Urinary bladder (tissue), 4 donors: ENCODE results near the gene SEC14L6. TPM values are rescaled to one million over a fixed set of nuclear protein-coding genes. Genes with fewer than 3 reads are reported as not detected.
"Not testable (repeated sequence)": the region's sequence is repeated elsewhere in the genome, so short reads cannot be mapped to it uniquely, and the experiment has no call there.

Source experiments
- DNase-seq: peaks from one replicate; pipeline ENCODE4 v3.0.0-alpha.2; 2015; ENCODE audit errors: extremely low spot score
- H3K27ac ChIP-seq: one replicate; pipeline ENCODE4 v1.5.1; 2013; ENCODE audit warnings: low read depth, mild to moderate bottlenecking, moderate library complexity
- H3K36me3 ChIP-seq: one replicate; pipeline ENCODE4 v1.6.1; 2013; ENCODE audit warnings: mild to moderate bottlenecking, moderate library complexity; ENCODE audit not compliant: insufficient read depth
- H3K4me1 ChIP-seq: one replicate; pipeline ENCODE4 v1.6.1; 2013; ENCODE audit warnings: mild to moderate bottlenecking, moderate library complexity; ENCODE audit not compliant: insufficient read depth
- H3K4me3 ChIP-seq: one replicate; pipeline ENCODE4 v1.5.1; 2013; ENCODE audit warnings: low read depth, low read length
- WGBS: extraction: QIAGEN DNeasy Blood & Tissue Kit; methylation state at CpG from one replicate; pipeline ENCODE4 v1.1.7; 2013; 5-methylcytosine and 5-hydroxymethylcytosine counted together
- polyA plus RNA-seq: library from polyadenylated mRNA; stranded (reverse); fragments of 200-250 nt; gene quantifications from one replicate; pipeline ENCODE4 v1.2.3, GENCODE V29; 2013
- total RNA-seq: library from RNA; depleted of rRNA; stranded (reverse); fragments of >200 nt; gene quantifications from one replicate; pipeline ENCODE4 v1.2.3, GENCODE V29; 2014
- donor health status: healthy with polysubstance abuse.
- donor health status: healthy.

Gene SEC14L6
- total and polyA plus RNA-seq, 2 donors, result 0.11 to 1.2 TPM

GRCh38 chr22:30561402-30562189 is 15.1 kb upstream of the SEC14L6 start:
- no peaks in the 10 kb centered on the region for H3K36me3 ChIP-seq
- no peak for DNase-seq
- no peak overlapping the region for H3K4me3 ChIP-seq
- WGBS, result 53% methylated on average over 10 of the region's 10 CpGs
- no peaks in the 10 kb centered on the region for H3K4me1 ChIP-seq
- no peak overlapping the region for H3K27ac ChIP-seq

- not testable (repeated sequence) for H3K36me3 ChIP-seq, H3K27ac ChIP-seq, DNase-seq, H3K4me1 ChIP-seq, H3K4me3 ChIP-seq
- 81% methylated on average over 11 of the region's 11 CpGs for WGBS
Measured at GRCh38 chr22:30560643-30561202, 14.2 kb upstream of the SEC14L6 start.

- Histone ChIP-seq H3K27ac (no peak overlapping the region), H3K36me3 (no peaks in the 10 kb centered on the region), H3K4me1 (no peaks in the 10 kb centered on the region), H3K4me3 (no peak overlapping the region)
- DNase-seq, result no peak
- 74% methylated on average over 6 of the region's 6 CpGs for WGBS
Measured at GRCh38 chr22:30559889-30560288, 13.3 kb upstream of the SEC14L6 start.

- WGBS, result 76% methylated on average over 8 of the region's 8 CpGs
- DNase-seq, result no peak
- H3K27ac ChIP-seq, result no peak overlapping the region
- H3K36me3 ChIP-seq, result no peaks in the 10 kb centered on the region
- no peak overlapping the region for H3K4me3 ChIP-seq
- H3K4me1 ChIP-seq, result no peaks in the 10 kb centered on the region
Measured at GRCh38 chr22:30557243-30557642, 10.7 kb upstream of the SEC14L6 start.

GRCh38 chr22:30556388-30556787 is 9.8 kb upstream of the SEC14L6 start:
- WGBS, result 68% methylated on average over 6 of the region's 6 CpGs
- H3K27ac ChIP-seq, result no peak overlapping the region
- H3K36me3 ChIP-seq, result no peaks in the 10 kb centered on the region
- DNase-seq, result no peak
- no peak overlapping the region for H3K4me3 ChIP-seq
- no peaks in the 10 kb centered on the region for H3K4me1 ChIP-seq

GRCh38 chr22:30555282-30556210 is 9.0 kb upstream of the SEC14L6 start:
- Histone ChIP-seq H3K4me3 (no peak overlapping the region), H3K36me3 (no peaks in the 10 kb centered on the region), H3K27ac (no peak overlapping the region), H3K4me1 (no peaks in the 10 kb centered on the region)
- DNase-seq, result no peak
- 94% methylated on average over 73 of the region's 73 CpGs for WGBS

GRCh38 chr22:30553971-30554370 is 7.4 kb upstream of the SEC14L6 start:
- Histone ChIP-seq H3K4me3 (no peak overlapping the region), H3K27ac (no peak overlapping the region), H3K4me1 (no peaks in the 10 kb centered on the region), H3K36me3 (no peaks in the 10 kb centered on the region)
- WGBS, result 79% methylated on average over 7 of the region's 7 CpGs
- no peak for DNase-seq

- DNase-seq, result no peak
- 52% methylated on average over 1 of the region's 1 CpG for WGBS
Measured at GRCh38 chr22:30552719-30553118, 6.2 kb upstream of the SEC14L6 start.

GRCh38 chr22:30551813-30552212 is 5.3 kb upstream of the SEC14L6 start:
- 88% methylated on average over 3 of the region's 3 CpGs for WGBS
- not testable (repeated sequence) for H3K4me3 ChIP-seq, H3K36me3 ChIP-seq, DNase-seq, H3K27ac ChIP-seq, H3K4me1 ChIP-seq

More at GRCh38 chr22:30552719-30553118, 6.2 kb upstream of the SEC14L6 start:
- Histone ChIP-seq H3K36me3 (no peaks in the 10 kb centered on the region), H3K4me1 (no peaks in the 10 kb centered on the region), H3K27ac (no peak overlapping the region), H3K4me3 (no peak overlapping the region)

- no peak overlapping the region for H3K27ac ChIP-seq
- 79% methylated on average over 4 of the region's 4 CpGs for WGBS
- no peaks in the 10 kb centered on the region for H3K36me3 ChIP-seq
Measured at GRCh38 chr22:30547188-30547587, 647 bp upstream of the SEC14L6 start.

GRCh38 chr22:30542811-30543188 is 3.7 kb downstream of the SEC14L6 start:
- H3K4me3 ChIP-seq, result no peak overlapping the region
- DNase-seq, result no peak
- no peaks in the 10 kb centered on the region for H3K4me1 ChIP-seq
- 81% methylated on average over 12 of the region's 12 CpGs for WGBS
- no peak overlapping the region for H3K27ac ChIP-seq
- H3K36me3 ChIP-seq, result no peaks in the 10 kb centered on the region

More at GRCh38 chr22:30547188-30547587, 647 bp upstream of the SEC14L6 start:
- Histone ChIP-seq H3K4me1 (no peaks in the 10 kb centered on the region), H3K4me3 (no peak overlapping the region)
- DNase-seq, result no peak

GRCh38 chr22:30541961-30542810 is 4.4 kb downstream of the SEC14L6 start:
- WGBS, result 6% methylated on average over 64 of the region's 64 CpGs
- peak overlapping the region; percentile 10 for H3K4me3 ChIP-seq
- H3K27ac ChIP-seq, result no peak overlapping the region

GRCh38 chr22:30541511-30541910 is 5.0 kb downstream of the SEC14L6 start:
- not testable (repeated sequence) for H3K27ac ChIP-seq

More at GRCh38 chr22:30541961-30542810, 4.4 kb downstream of the SEC14L6 start:
- Histone ChIP-seq H3K4me1 (no peaks in the 10 kb centered on the region), H3K36me3 (no peaks in the 10 kb centered on the region)
- no peak for DNase-seq

More at GRCh38 chr22:30541511-30541910, 5.0 kb downstream of the SEC14L6 start:
- not testable (repeated sequence) for DNase-seq, H3K4me3 ChIP-seq, H3K36me3 ChIP-seq, H3K4me1 ChIP-seq
- 88% methylated on average over 3 of the region's 3 CpGs for WGBS
